ENCODE data around the gene MTTP. TPM values are rescaled to one million over a fixed set of nuclear protein-coding genes. Genes with fewer than 3 reads are reported as not detected.

The MTTP gene
- total and polyA plus RNA-seq, 9 donors = 0.67 to 4.8 (median 2.2) TPM

DNA sequence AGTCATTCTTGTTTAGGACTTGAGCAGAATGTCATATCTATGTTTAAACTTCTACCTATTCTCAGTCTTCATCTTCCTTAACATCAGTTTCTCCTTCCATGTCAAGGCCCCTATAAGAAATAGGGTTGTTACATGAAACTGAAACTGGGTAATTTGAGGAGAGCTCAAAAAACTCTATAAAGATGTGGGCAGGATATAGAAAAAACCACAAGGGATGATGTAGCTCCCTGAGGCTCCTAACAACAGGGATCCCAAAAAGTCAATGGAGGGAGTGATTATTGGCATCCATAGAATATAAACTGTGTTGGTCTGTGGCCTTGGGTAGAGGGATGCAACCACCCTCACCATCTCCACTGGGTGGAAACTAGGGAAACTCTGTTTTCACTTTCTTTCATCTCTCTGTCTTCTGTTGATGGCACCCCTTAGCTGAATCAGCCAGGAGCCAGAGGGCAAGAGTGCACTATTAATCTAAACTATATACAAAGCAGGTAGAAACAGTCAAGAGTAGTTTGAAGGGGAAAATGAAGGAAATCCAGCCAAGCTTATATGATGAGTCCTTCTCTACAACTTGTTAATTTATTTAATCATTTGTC lies 55.4 kb downstream of the MTTP start:
- intact Hi-C loops (cut with DNase I) = no loop called here
- no peak for DNase-seq
- no peaks in the 10 kb centered on the region for H3K36me3 ChIP-seq
- TF ChIP-seq EP300 (IDR thresholded peaks at IDR 0.05) = no peak
- no peak for TF ChIP-seq POLR2A (IDR thresholded peaks at IDR 0.05)
- H3K4me3 ChIP-seq = no peak overlapping the region
- peaks cover 1% of the 10 kb centered on the region for H3K4me1 ChIP-seq (ENCODE audit: insufficient read depth)
- H3K27ac ChIP-seq = no peak overlapping the region
- no peaks in the 10 kb centered on the region for H3K27me3 ChIP-seq
- no peaks in the 10 kb centered on the region for H3K9me3 ChIP-seq

DNA sequence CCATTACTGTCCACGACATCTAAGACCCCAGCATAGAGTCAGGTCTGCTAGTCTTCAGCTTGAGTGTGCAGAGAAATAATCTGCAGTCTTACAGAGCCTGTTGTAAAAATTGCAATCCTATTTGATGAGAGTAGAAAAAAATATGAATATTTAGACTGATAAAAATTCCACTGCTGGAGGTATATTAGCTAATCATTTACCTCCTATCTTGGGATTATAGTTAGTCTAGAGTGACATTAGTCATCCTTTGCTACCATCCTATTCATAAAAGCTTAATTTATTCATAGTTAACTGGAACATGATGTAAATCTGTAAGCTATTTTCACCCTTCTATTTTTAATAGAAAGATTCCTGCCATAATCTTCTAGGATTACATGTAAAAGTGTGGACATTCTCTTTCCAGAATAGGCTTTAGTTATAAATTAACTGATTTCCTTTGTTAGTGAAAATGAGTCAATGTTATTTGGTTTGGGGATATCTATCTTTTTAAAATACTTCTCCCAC lies 56.3 kb downstream of the MTTP start:
- intact Hi-C loops (cut with DNase I) = no loop called here
- Histone ChIP-seq H3K36me3 (no peaks in the 10 kb centered on the region), H3K27ac (no peak overlapping the region), H3K9me3 (no peaks in the 10 kb centered on the region), H3K27me3 (no peaks in the 10 kb centered on the region), H3K4me3 (no peak overlapping the region), H3K4me1 (ENCODE audit: insufficient read depth) (peaks cover 1% of the 10 kb centered on the region)
- 74 to 82% (median 82%) methylated on average over 1 of the region's 1 CpG for WGBS, 3 donors
- no peak for DNase-seq
- TF ChIP-seq EP300 (IDR thresholded peaks at IDR 0.05) (no peak), POLR2A (IDR thresholded peaks at IDR 0.05) (no peak)
- TF ChIP-seq, protein P1, sequence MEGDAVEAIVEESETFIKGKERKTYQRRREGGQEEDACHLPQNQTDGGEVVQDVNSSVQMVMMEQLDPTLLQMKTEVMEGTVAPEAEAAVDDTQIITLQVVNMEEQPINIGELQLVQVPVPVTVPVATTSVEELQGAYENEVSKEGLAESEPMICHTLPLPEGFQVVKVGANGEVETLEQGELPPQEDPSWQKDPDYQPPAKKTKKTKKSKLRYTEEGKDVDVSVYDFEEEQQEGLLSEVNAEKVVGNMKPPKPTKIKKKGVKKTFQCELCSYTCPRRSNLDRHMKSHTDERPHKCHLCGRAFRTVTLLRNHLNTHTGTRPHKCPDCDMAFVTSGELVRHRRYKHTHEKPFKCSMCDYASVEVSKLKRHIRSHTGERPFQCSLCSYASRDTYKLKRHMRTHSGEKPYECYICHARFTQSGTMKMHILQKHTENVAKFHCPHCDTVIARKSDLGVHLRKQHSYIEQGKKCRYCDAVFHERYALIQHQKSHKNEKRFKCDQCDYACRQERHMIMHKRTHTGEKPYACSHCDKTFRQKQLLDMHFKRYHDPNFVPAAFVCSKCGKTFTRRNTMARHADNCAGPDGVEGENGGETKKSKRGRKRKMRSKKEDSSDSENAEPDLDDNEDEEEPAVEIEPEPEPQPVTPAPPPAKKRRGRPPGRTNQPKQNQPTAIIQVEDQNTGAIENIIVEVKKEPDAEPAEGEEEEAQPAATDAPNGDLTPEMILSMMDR (IDR thresholded peaks at IDR 0.05) = no peak

DNA sequence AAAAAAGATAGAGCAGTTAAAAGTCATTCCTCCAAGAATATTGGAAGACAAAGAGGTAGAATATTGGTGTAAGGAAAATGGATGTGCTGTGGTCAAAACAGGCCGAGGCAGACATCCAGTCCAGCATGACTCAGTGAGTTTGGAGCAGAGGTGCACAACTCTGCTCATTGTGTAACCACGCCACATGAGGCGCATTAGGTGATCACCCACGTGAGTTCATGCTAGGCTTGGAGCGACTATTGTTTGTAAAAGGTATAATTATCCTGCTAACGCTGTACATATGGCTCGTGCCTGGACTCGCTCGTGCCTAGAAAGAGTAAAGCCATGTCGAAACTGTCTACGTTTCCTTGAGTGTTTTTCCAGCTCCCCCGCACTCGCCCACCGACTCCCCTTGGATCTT lies 59.1 kb downstream of the MTTP start:
- no peak overlapping the region for H3K27ac ChIP-seq
- DNase-seq = no peak
- TF ChIP-seq POLR2A (IDR thresholded peaks at IDR 0.05) = no peak
- no peak for TF ChIP-seq EP300 (IDR thresholded peaks at IDR 0.05)
- TF ChIP-seq, protein P1 (IDR thresholded peaks at IDR 0.05) = no peak
- intact Hi-C loops (cut with DNase I) = no loop called here
- H3K4me1 ChIP-seq (ENCODE audit: insufficient read depth) = peaks cover 1% of the 10 kb centered on the region
- no peaks in the 10 kb centered on the region for H3K9me3 ChIP-seq
- no peaks in the 10 kb centered on the region for H3K36me3 ChIP-seq
- no peak overlapping the region for H3K4me3 ChIP-seq
- WGBS, 3 donors = 87 to 90% (median 88%) methylated on average over 14 of the region's 14 CpGs
- H3K27me3 ChIP-seq = no peaks in the 10 kb centered on the region

DNA sequence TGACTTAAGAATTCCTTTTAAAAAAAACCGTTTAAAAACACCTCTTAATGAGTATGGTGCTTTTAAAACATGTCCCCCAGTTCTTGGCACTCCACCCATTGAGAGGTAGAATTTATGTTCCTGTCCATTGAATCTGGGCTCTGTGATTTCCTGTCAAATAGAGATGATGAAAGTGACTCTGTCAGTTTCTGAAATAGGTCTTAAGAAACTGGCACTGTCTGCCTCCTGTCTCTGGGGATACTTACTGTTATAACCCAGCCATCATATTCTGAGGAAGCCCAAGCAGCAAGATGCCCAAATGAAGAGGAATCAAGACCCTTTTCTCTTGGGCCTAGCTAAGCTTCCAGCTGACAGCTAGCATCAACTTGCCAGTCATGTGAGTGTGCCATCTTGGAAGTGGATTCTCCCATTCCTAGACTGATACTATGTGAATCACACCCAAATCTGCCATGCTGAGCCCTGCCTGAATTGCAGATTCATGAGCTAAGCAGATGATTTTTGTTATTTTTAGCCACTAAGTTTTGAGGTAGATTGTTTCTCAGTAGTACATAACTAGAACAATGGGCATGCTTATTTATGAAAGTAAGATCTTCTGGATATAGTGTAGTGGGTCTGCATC lies 60.2 kb downstream of the MTTP start:
- DNase-seq = no peak
- H3K4me3 ChIP-seq = no peak overlapping the region

More for the DNA sequence above, 60.2 kb downstream of the MTTP start:
- 70 to 77% (median 73%) methylated on average over 1 of the region's 1 CpG for WGBS, 3 donors
- peaks cover 1% of the 10 kb centered on the region for H3K4me1 ChIP-seq (ENCODE audit: insufficient read depth)
- no peak overlapping the region for H3K27ac ChIP-seq
- no peaks in the 10 kb centered on the region for H3K36me3 ChIP-seq
- H3K9me3 ChIP-seq = no peaks in the 10 kb centered on the region
- intact Hi-C loops (cut with DNase I) = no loop called here
- no peaks in the 10 kb centered on the region for H3K27me3 ChIP-seq
- TF ChIP-seq, protein P1 (IDR thresholded peaks at IDR 0.05) = no peak
- no peak for TF ChIP-seq EP300 (IDR thresholded peaks at IDR 0.05)
- no peak for TF ChIP-seq POLR2A (IDR thresholded peaks at IDR 0.05)

All from ovary (tissue), 9 donors.